ENCODE data around the gene GLP1R.

Gene GLP1R

DNA sequence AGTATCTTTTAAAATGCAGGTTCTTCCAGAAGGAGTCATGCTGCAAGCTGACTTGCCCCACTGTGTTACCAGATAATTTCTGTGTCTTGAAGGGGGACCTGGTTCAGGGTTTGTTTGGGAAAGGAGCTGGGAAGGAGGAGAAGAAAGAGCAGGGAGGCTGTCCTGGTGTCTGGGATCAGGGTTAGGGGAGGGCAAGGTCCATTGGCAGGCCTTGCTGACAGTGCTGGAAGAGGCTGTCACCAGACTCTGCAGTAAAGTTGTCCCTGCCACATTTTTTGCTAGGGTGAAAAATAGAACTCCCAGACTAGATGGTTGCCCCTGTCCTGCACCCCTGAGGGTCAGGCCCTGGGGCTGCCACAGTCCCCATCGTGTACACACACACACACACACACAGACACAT, 14.9 kb downstream of the GLP1R start:
- TF ChIP-seq, protein P1, sequence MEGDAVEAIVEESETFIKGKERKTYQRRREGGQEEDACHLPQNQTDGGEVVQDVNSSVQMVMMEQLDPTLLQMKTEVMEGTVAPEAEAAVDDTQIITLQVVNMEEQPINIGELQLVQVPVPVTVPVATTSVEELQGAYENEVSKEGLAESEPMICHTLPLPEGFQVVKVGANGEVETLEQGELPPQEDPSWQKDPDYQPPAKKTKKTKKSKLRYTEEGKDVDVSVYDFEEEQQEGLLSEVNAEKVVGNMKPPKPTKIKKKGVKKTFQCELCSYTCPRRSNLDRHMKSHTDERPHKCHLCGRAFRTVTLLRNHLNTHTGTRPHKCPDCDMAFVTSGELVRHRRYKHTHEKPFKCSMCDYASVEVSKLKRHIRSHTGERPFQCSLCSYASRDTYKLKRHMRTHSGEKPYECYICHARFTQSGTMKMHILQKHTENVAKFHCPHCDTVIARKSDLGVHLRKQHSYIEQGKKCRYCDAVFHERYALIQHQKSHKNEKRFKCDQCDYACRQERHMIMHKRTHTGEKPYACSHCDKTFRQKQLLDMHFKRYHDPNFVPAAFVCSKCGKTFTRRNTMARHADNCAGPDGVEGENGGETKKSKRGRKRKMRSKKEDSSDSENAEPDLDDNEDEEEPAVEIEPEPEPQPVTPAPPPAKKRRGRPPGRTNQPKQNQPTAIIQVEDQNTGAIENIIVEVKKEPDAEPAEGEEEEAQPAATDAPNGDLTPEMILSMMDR (conservative IDR thresholded peaks at IDR 0.05) = no peak

DNA sequence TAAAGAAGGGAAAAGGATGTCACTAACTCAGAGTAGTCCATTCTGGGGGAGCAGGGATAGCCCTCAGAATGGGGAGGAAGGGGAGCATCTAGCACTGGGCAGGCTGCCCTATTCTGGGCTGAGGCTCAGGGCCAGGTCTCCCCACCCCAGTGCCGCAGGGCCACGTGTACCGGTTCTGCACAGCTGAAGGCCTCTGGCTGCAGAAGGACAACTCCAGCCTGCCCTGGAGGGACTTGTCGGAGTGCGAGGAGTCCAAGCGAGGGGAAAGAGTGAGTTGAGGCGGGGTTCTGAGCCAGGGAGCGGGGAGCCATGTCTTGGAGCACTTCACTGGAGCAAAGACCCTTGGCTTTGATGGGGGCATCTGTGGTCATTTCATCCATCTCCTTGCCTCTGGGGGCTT, 17.0 kb downstream of the GLP1R start:
- TF ChIP-seq, protein P1 (conservative IDR thresholded peaks at IDR 0.05) = no peak
- no peak overlapping the region for H3K27ac ChIP-seq

More for the DNA sequence above, 14.9 kb downstream of the GLP1R start:
- H3K27ac ChIP-seq = no peak overlapping the region

DNA sequence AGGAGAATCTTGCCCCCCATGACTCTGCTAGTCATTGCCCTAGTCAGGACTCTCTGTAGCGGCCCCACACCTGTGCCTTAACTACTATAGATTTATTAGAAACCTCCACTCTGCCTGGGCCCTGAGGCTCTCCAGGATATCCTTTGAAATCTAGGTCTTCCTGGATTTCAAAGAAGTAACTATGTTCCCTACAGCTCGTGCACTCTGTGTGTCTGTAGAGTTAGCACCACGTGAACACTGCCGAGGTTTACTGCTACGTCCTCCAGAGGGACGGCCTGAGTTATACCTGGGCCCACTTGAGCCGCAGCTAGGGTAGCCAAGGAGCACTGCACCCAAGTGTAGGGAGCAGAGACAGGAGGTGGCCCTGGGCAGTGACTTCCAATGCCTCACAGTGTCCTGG, 19.8 kb downstream of the GLP1R start:
- TF ChIP-seq, protein P1 (conservative IDR thresholded peaks at IDR 0.05) = no peak
- H3K27ac ChIP-seq = no peak overlapping the region

DNA sequence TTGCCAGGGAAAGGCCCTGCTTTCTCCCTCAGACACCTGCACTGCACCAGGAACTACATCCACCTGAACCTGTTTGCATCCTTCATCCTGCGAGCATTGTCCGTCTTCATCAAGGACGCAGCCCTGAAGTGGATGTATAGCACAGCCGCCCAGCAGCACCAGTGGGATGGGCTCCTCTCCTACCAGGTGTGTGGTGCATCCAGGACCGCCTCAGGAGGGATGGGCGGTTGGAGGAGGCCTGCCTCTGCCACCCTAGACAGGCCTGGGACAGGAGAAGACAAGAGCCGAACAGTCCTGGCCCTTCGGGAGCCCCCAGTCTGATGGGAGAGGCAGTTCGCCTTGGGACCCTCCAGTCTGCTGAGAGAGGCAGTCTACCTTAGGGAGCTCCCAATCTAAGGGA, 24.2 kb downstream of the GLP1R start:
- TF ChIP-seq, protein P1 (conservative IDR thresholded peaks at IDR 0.05) = no peak
- no peak overlapping the region for H3K27ac ChIP-seq

DNA sequence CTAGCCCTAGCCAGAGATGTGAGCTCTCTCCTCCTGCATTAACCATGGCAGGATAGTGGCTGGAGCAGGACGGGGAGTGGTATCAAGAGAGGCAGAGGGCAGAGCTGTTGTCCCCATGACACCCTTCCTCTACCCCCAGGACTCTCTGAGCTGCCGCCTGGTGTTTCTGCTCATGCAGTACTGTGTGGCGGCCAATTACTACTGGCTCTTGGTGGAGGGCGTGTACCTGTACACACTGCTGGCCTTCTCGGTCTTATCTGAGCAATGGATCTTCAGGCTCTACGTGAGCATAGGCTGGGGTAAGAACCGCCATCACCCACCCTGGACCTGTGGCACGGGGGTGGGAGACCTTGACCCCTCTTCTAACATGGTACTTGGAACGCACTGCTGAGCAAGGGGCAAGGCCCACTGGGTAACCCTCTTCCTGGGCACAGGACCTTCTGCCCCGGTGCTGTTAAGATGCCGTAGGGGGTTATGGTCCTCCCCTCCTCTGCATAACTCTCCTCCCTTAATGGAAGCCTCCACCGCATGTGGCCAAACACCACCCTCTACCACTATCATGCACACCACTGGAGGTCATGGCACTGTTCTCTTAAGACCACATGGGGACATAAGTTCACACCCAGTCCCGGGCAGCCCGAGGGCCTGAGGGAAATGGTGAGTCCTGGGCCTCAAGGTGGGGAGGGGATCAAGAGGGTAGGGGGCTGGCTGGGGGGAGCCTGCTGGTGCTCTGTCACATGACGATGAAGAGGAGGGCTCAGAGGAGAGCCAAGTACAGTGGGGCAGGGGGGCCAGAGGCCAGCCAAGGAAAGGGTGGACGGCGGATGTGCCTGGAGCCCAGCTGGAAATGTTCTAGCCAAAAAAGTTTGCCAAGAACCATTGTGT, 25.1 kb downstream of the GLP1R start:
- TF ChIP-seq, protein P1 (conservative IDR thresholded peaks at IDR 0.05) = no peak

DNA sequence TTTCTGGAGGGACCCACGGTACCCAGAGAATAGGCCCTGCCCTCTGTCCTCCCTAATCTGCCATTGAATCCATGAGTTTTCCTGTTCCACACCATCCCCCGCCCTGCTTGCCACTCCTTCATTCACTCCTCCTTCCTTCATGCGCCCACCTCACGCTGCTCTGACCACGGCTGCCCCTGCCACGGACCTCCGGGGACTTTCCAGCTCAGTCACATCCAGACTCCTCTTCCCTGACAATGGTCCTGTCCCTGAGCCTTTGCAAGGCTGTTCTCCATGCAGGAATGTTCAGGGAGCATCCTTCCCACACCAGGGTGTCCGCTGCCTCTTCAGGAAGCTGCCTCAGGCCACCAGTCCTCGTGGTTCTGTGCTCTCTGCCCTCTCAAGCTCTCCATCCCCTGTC, 25.9 kb downstream of the GLP1R start:
- TF ChIP-seq, protein P1 (conservative IDR thresholded peaks at IDR 0.05) = no peak
- H3K27ac ChIP-seq = no peak overlapping the region

More for the DNA sequence above, 25.1 kb downstream of the GLP1R start:
- H3K27ac ChIP-seq = no peak overlapping the region

DNA sequence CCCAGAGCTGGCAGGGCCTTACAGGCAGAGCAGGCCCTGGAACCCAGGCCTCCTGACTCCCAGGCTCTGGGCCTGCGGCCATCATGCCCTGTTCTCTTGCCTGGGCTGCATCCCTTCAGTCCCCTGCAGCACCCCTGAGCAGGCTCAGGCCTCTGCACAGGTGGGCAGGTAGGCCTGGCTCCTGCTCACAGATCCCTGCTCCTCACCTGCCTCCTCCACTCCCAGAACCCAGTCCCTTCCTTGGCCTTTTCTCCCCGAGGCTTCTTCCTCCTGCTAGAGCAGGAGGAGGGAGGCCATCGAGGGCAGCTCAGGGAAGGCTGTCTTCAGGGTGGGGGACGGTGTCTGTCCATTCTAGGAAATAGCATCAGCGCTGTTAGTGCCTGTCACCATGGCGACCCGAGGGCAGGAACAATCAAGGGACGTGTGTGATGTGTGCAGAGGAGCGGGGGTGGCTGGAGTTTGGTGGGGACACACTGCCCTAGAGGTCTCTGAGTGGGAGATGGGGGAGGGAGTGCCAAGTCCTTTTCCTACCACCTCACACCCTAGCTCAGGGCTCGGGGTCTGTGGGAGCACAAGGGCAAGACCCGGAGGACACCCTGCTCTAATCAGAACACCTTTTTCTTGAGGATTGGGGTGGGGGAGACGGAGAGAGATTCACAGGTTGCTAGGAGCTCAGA, 26.6 kb downstream of the GLP1R start:
- no peak overlapping the region for H3K27ac ChIP-seq
- TF ChIP-seq, protein P1 (conservative IDR thresholded peaks at IDR 0.05) = no peak

All from VCaP (cell line).